ENCODE data around the gene ESYT2. TPM values are rescaled to one million over a fixed set of nuclear protein-coding genes. Genes with fewer than 3 reads are reported as not detected.

Gene ESYT2
- total RNA-seq, 1 experiment from 2014 or later: 66.6 TPM

GRCh38 chr7:158815083-158815799, 14.1 kb downstream of the ESYT2 start:
- intact Hi-C loops (cut with micrococcal nuclease; ENCODE audit: unreplicated experiment): loop anchor here (5.0 kb wide), 1 partner anchor 113 kb away; the partner anchor contains the start of gene NCAPG2
- Mint-ChIP-seq H3K4me3 (ENCODE audit: low read depth, unreplicated experiment) (no peak overlapping the region), H3K9me3 (ENCODE audit: low read depth, unreplicated experiment) (no peaks in the 10 kb centered on the region), H3K4me1 (ENCODE audit: low read depth, unreplicated experiment) (peaks cover 89% of the 10 kb centered on the region), H3K27me3 (ENCODE audit: unreplicated experiment) (no peaks in the 10 kb centered on the region), H3K36me3 (ENCODE audit: insufficient read depth, unreplicated experiment) (peaks cover 9% of the 10 kb centered on the region), H3K27ac (ENCODE audit: unreplicated experiment) (no peak overlapping the region)
- DNase-seq: no peak
- no TSS peak for BruUV-seq (replicated peaks)
- no peak for TF ChIP-seq CTCF (IDR thresholded peaks at IDR 0.05; ENCODE audit: unreplicated experiment)
- CTCF ChIA-PET: interaction anchor here (1.8 kb wide), 1 partner anchor 13 kb away, joined by 4 read pairs; no protein-coding TSS in a partner anchor

- no TSS peak for BruUV-seq (replicated peaks)
Observed at GRCh38 chr7:158814637-158815036, 14.7 kb downstream of the ESYT2 start.

GRCh38 chr7:158812684-158813083, 16.6 kb downstream of the ESYT2 start:
- H3K36me3 Mint-ChIP-seq (ENCODE audit: insufficient read depth, unreplicated experiment): peaks cover 5% of the 10 kb centered on the region
- no peak overlapping the region for H3K4me3 Mint-ChIP-seq (ENCODE audit: low read depth, unreplicated experiment)
- BruUV-seq (replicated peaks): no TSS peak
- no peak for TF ChIP-seq CTCF (IDR thresholded peaks at IDR 0.05; ENCODE audit: unreplicated experiment)
- H3K9me3 Mint-ChIP-seq (ENCODE audit: low read depth, unreplicated experiment): no peaks in the 10 kb centered on the region
- H3K27me3 Mint-ChIP-seq (ENCODE audit: unreplicated experiment): no peaks in the 10 kb centered on the region
- no peak for DNase-seq
- intact Hi-C loops (cut with micrococcal nuclease; ENCODE audit: unreplicated experiment): no loop called here
- H3K4me1 Mint-ChIP-seq (ENCODE audit: low read depth, unreplicated experiment): peaks cover 74% of the 10 kb centered on the region
- H3K27ac Mint-ChIP-seq (ENCODE audit: unreplicated experiment): no peak overlapping the region
- CTCF ChIA-PET: no interaction called here

More at GRCh38 chr7:158814637-158815036, 14.7 kb downstream of the ESYT2 start:
- CTCF ChIA-PET: no interaction called here
- Mint-ChIP-seq H3K9me3 (ENCODE audit: low read depth, unreplicated experiment) (no peaks in the 10 kb centered on the region), H3K4me1 (ENCODE audit: low read depth, unreplicated experiment) (peaks cover 93% of the 10 kb centered on the region), H3K27me3 (ENCODE audit: unreplicated experiment) (no peaks in the 10 kb centered on the region), H3K27ac (ENCODE audit: unreplicated experiment) (no peak overlapping the region), H3K4me3 (ENCODE audit: low read depth, unreplicated experiment) (no peak overlapping the region), H3K36me3 (ENCODE audit: insufficient read depth, unreplicated experiment) (peaks cover 9% of the 10 kb centered on the region)
- intact Hi-C loops (cut with micrococcal nuclease; ENCODE audit: unreplicated experiment): loop anchor here (5.0 kb wide), 1 partner anchor 112 kb away; the partner anchor contains the start of gene NCAPG2
- TF ChIP-seq CTCF (IDR thresholded peaks at IDR 0.05; ENCODE audit: unreplicated experiment): no peak
- no peak for DNase-seq

GRCh38 chr7:158811894-158812293, 17.4 kb downstream of the ESYT2 start:
- Mint-ChIP-seq H3K27me3 (ENCODE audit: unreplicated experiment) (no peaks in the 10 kb centered on the region), H3K9me3 (ENCODE audit: low read depth, unreplicated experiment) (no peaks in the 10 kb centered on the region), H3K4me1 (ENCODE audit: low read depth, unreplicated experiment) (peaks cover 66% of the 10 kb centered on the region), H3K4me3 (ENCODE audit: low read depth, unreplicated experiment) (no peak overlapping the region), H3K36me3 (ENCODE audit: insufficient read depth, unreplicated experiment) (peaks cover 5% of the 10 kb centered on the region), H3K27ac (ENCODE audit: unreplicated experiment) (peak overlapping the region; percentile 64)
- DNase-seq: no peak
- CTCF ChIA-PET: interaction anchor here (1.2 kb wide), 1 partner anchor 11 kb away, joined by 3 read pairs; no protein-coding TSS in a partner anchor
- no peak for TF ChIP-seq CTCF (IDR thresholded peaks at IDR 0.05; ENCODE audit: unreplicated experiment)
- BruUV-seq (replicated peaks): no TSS peak
- intact Hi-C loops (cut with micrococcal nuclease; ENCODE audit: unreplicated experiment): no loop called here
